ENCODE results near the gene TM4SF18. TPM values are rescaled to one million over a fixed set of nuclear protein-coding genes. Genes with fewer than 3 reads are reported as not detected.
A peak's percentile ranks its signal among the peaks of the same experiment; 100 is the strongest.

The TM4SF18 gene
- total RNA-seq, 1 experiment from 2014 or later = not detected

- ChIA-PET CTCF (interaction anchor here (0.7 kb wide), 1 partner anchor 1931 kb away, joined by 3 read pairs; no protein-coding TSS in a partner anchor), POLR2A (ENCODE audit: unreplicated experiment) (no interaction called here)
- peak overlapping the region; percentile 92 for H3K4me3 ChIP-seq
- intact Hi-C loops (cut with micrococcal nuclease; ENCODE audit: unreplicated experiment) = loop anchor here (2.0 kb wide), 2 partner anchors 19 to 75 kb away; no protein-coding TSS in a partner anchor
- no peaks in the 10 kb centered on the region for H3K9me2 ChIP-seq (ENCODE audit: insufficient read depth)
- H3F3A ChIP-seq (ENCODE audit: insufficient read depth, low read depth) = peaks cover 72% of the 10 kb centered on the region
- H4K20me1 ChIP-seq (ENCODE audit: insufficient read depth) = no peaks in the 10 kb centered on the region
- H3K9me3 ChIP-seq (ENCODE audit: insufficient read depth, low read depth) = no peaks in the 10 kb centered on the region
- peak overlapping the region; percentile 99 for H3K27ac ChIP-seq
- peaks cover 74% of the 10 kb centered on the region for H3K4me1 ChIP-seq (replicated peaks; ENCODE audit: insufficient read depth)
- TF ChIP-seq CTCF (conservative IDR thresholded peaks at IDR 0.05) = no peak
- TF ChIP-seq EZH2 (IDR thresholded peaks at IDR 0.05; ENCODE audit: low read depth) = no peak
- no peak for DNase-seq
- peaks cover 68% of the 10 kb centered on the region for H3K79me2 ChIP-seq (ENCODE audit: low read depth)
- peaks cover 56% of the 10 kb centered on the region for H3K36me3 ChIP-seq (ENCODE audit: low read depth)
- no TSS peak for BruUV-seq (replicated peaks)
- no peak overlapping the region for H2AFZ ChIP-seq
- no peaks in the 10 kb centered on the region for H3K27me3 ChIP-seq (ENCODE audit: insufficient read depth, low read depth)
- H3K4me2 ChIP-seq = peak overlapping the region; percentile 98
These were observed 42.2 kb upstream of the TM4SF18 start for GRCh38 chr3:149375501-149376196.

- no peak overlapping the region for H2AFZ ChIP-seq
- H3K9me3 ChIP-seq (ENCODE audit: insufficient read depth, low read depth) = no peaks in the 10 kb centered on the region
- peaks cover 79% of the 10 kb centered on the region for H3F3A ChIP-seq (ENCODE audit: insufficient read depth, low read depth)
- peaks cover 81% of the 10 kb centered on the region for H3K4me1 ChIP-seq (replicated peaks; ENCODE audit: insufficient read depth)
- TF ChIP-seq CTCF (conservative IDR thresholded peaks at IDR 0.05) (no peak), EZH2 (IDR thresholded peaks at IDR 0.05; ENCODE audit: low read depth) (no peak)
- H3K36me3 ChIP-seq (ENCODE audit: low read depth) = peaks cover 63% of the 10 kb centered on the region
- ChIA-PET CTCF (no interaction called here), POLR2A (ENCODE audit: unreplicated experiment) (no interaction called here)
- H3K9me2 ChIP-seq (ENCODE audit: insufficient read depth) = no peaks in the 10 kb centered on the region
- H3K4me3 ChIP-seq = peak overlapping the region; percentile 92
- no peaks in the 10 kb centered on the region for H3K27me3 ChIP-seq (ENCODE audit: insufficient read depth, low read depth)
- H3K4me2 ChIP-seq = peak overlapping the region; percentile 98
- intact Hi-C loops (cut with micrococcal nuclease; ENCODE audit: unreplicated experiment) = no loop called here
- H3K79me2 ChIP-seq (ENCODE audit: low read depth) = peaks cover 72% of the 10 kb centered on the region
- BruUV-seq (replicated peaks) = no TSS peak
- peak overlapping the region; percentile 99 for H3K27ac ChIP-seq
- H4K20me1 ChIP-seq (ENCODE audit: insufficient read depth) = no peaks in the 10 kb centered on the region
- DNase-seq = no peak
These were observed 41.5 kb upstream of the TM4SF18 start for GRCh38 chr3:149374793-149375500.

- Histone ChIP-seq H3F3A (ENCODE audit: insufficient read depth, low read depth) (peaks cover 80% of the 10 kb centered on the region), H3K79me2 (ENCODE audit: low read depth) (peaks cover 72% of the 10 kb centered on the region), H3K9me2 (ENCODE audit: insufficient read depth) (no peaks in the 10 kb centered on the region), H3K36me3 (ENCODE audit: low read depth) (peaks cover 68% of the 10 kb centered on the region), H3K27me3 (ENCODE audit: insufficient read depth, low read depth) (no peaks in the 10 kb centered on the region), H3K4me2 (peak overlapping the region; percentile 98), H3K9me3 (ENCODE audit: insufficient read depth, low read depth) (no peaks in the 10 kb centered on the region), H3K27ac (peak overlapping the region; percentile 99), H2AFZ (no peak overlapping the region), H3K4me3 (peak overlapping the region; percentile 22; the same call in 1 of the 2 replicates), H3K4me1 (replicated peaks; ENCODE audit: insufficient read depth) (peaks cover 84% of the 10 kb centered on the region), H4K20me1 (ENCODE audit: insufficient read depth) (no peaks in the 10 kb centered on the region)
- TF ChIP-seq CTCF (conservative IDR thresholded peaks at IDR 0.05) = no peak
- TF ChIP-seq EZH2 (IDR thresholded peaks at IDR 0.05; ENCODE audit: low read depth) = no peak
- BruUV-seq (replicated peaks) = no TSS peak
- intact Hi-C loops (cut with micrococcal nuclease; ENCODE audit: unreplicated experiment) = no loop called here
- no peak for DNase-seq
- ChIA-PET CTCF (no interaction called here), POLR2A (ENCODE audit: unreplicated experiment) (interaction anchor here (0.5 kb wide), 1 partner anchor 753 kb away, joined by 6 read pairs; no protein-coding TSS in a partner anchor)
These were observed 41.0 kb upstream of the TM4SF18 start for GRCh38 chr3:149374391-149374790.

All from PC-9 (cell line).